ENCODE results near the gene GC.
"Not testable (repeated sequence)": the region's sequence is repeated elsewhere in the genome, so short reads cannot be mapped to it uniquely, and the experiment has no call there.

The GC gene

GRCh38 chr4:71783972-71784371, at the start of gene GC:
Gene GC (minus strand): TSS chr4:71784079. CDS start chr4:71784018, 61 bp downstream.
- no peaks in the 10 kb centered on the region for H3K4me1 Mint-ChIP-seq (ENCODE audit: low read depth)
- no peaks in the 10 kb centered on the region for H3K27me3 Mint-ChIP-seq
- H3K27ac Mint-ChIP-seq: no peak within 1 kb of the TSS
- H3K4me3 Mint-ChIP-seq: no peak within 1 kb of the TSS
- no peaks in the 10 kb centered on the region for H3K36me3 Mint-ChIP-seq
- H3K9me3 Mint-ChIP-seq (ENCODE audit: low read depth): peaks cover 3% of the 10 kb centered on the region

DNA sequence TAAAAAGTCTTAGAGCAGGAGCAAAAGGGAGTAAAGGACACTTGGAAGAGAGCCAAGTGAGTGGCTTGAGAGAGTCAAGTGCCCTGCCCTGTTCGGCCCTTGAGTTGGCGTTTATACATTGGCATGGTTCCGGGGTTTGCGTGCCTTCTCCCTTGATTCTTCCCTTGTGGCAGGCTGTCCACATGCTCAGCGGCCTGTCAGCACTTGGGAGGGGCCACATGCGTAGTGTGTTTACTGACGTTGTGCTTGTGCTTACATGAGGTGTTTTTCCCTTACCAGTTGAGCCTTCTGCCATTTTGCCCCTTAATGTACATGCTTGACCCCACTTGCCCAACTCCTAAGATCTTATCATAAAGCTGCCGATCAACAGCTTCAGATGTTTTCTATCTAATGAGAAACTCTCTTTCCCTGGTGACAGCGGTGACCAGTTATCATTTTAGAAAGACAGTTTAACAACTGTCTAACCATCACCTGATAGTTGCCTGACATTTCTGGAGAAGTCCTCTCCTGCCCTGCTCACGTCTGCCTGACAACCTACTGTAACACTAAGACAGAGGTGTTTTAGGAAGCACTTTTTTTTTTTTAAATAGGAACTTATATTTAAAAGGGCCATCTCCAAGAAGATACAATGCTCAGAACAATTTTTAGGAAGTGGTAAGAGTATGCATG, 49.5 kb upstream of the GC start:
- H3K27me3 Mint-ChIP-seq: no peaks in the 10 kb centered on the region
- H3K4me3 Mint-ChIP-seq: no peak overlapping the region
- H3K27ac Mint-ChIP-seq: no peak overlapping the region

GRCh38 chr4:71832049-71832448, 48.2 kb upstream of the GC start:
- no peaks in the 10 kb centered on the region for H3K9me3 Mint-ChIP-seq (ENCODE audit: low read depth)
- no peaks in the 10 kb centered on the region for H3K36me3 Mint-ChIP-seq
- H3K27ac Mint-ChIP-seq: no peak overlapping the region
- no peaks in the 10 kb centered on the region for H3K27me3 Mint-ChIP-seq
- no peak overlapping the region for H3K4me3 Mint-ChIP-seq
- no peaks in the 10 kb centered on the region for H3K4me1 Mint-ChIP-seq (ENCODE audit: low read depth)

More for the DNA sequence above, 49.5 kb upstream of the GC start:
- no peaks in the 10 kb centered on the region for H3K9me3 Mint-ChIP-seq (ENCODE audit: low read depth)
- no peaks in the 10 kb centered on the region for H3K36me3 Mint-ChIP-seq
- no peaks in the 10 kb centered on the region for H3K4me1 Mint-ChIP-seq (ENCODE audit: low read depth)

- H3K36me3 Mint-ChIP-seq: no peaks in the 10 kb centered on the region
- H3K4me3 Mint-ChIP-seq: no peak overlapping the region
- peaks cover 6% of the 10 kb centered on the region for H3K9me3 Mint-ChIP-seq (ENCODE audit: low read depth)
- H3K4me1 Mint-ChIP-seq (ENCODE audit: low read depth): no peaks in the 10 kb centered on the region
- H3K27ac Mint-ChIP-seq: no peak overlapping the region
- no peaks in the 10 kb centered on the region for H3K27me3 Mint-ChIP-seq
Observed at GRCh38 chr4:71830497-71831190, 46.8 kb upstream of the GC start.

- Mint-ChIP-seq H3K36me3 (no peaks in the 10 kb centered on the region), H3K4me3 (no peak overlapping the region), H3K4me1 (ENCODE audit: low read depth) (no peaks in the 10 kb centered on the region), H3K9me3 (ENCODE audit: low read depth) (peaks cover 12% of the 10 kb centered on the region), H3K27ac (no peak overlapping the region), H3K27me3 (no peaks in the 10 kb centered on the region)
Observed at GRCh38 chr4:71828470-71828869, 44.6 kb upstream of the GC start.

DNA sequence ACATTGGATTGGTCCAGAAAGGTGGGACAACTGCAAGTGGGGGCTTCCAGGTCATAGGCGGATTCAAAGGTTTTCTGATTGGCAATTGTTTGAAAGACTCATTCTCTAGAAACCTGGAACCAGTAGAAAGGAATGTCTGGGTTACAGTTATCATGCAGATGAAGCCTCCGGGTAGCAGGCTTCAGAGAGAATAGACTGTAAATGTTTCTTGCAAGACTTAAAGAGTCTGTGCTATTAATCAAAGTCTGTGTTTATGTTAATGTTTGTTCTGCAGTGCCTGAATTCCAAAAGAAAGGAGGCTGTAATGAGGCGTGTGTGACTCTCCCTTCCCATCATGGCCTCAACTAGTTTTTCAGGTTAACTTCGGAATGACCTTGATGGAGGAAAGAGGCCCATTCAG, 43.9 kb upstream of the GC start:
- Mint-ChIP-seq H3K27ac (no peak overlapping the region), H3K9me3 (ENCODE audit: low read depth) (peaks cover 12% of the 10 kb centered on the region), H3K4me1 (ENCODE audit: low read depth) (no peaks in the 10 kb centered on the region), H3K36me3 (no peaks in the 10 kb centered on the region), H3K27me3 (no peaks in the 10 kb centered on the region), H3K4me3 (no peak overlapping the region)

- H3K27me3 Mint-ChIP-seq: peaks cover 3% of the 10 kb centered on the region
- no peak overlapping the region for H3K27ac Mint-ChIP-seq
- H3K9me3 Mint-ChIP-seq (ENCODE audit: low read depth): no peaks in the 10 kb centered on the region
- H3K36me3 Mint-ChIP-seq: no peaks in the 10 kb centered on the region
- no peak overlapping the region for H3K4me3 Mint-ChIP-seq
- H3K4me1 Mint-ChIP-seq (ENCODE audit: low read depth): no peaks in the 10 kb centered on the region
Observed at GRCh38 chr4:71816676-71817303, 32.9 kb upstream of the GC start.

GRCh38 chr4:71814433-71814832, 30.6 kb upstream of the GC start:
- no peaks in the 10 kb centered on the region for H3K36me3 Mint-ChIP-seq
- no peak overlapping the region for H3K27ac Mint-ChIP-seq
- H3K27me3 Mint-ChIP-seq: peaks cover 3% of the 10 kb centered on the region
- no peak overlapping the region for H3K4me3 Mint-ChIP-seq
- H3K4me1 Mint-ChIP-seq (ENCODE audit: low read depth): no peaks in the 10 kb centered on the region
- H3K9me3 Mint-ChIP-seq (ENCODE audit: low read depth): no peaks in the 10 kb centered on the region

DNA sequence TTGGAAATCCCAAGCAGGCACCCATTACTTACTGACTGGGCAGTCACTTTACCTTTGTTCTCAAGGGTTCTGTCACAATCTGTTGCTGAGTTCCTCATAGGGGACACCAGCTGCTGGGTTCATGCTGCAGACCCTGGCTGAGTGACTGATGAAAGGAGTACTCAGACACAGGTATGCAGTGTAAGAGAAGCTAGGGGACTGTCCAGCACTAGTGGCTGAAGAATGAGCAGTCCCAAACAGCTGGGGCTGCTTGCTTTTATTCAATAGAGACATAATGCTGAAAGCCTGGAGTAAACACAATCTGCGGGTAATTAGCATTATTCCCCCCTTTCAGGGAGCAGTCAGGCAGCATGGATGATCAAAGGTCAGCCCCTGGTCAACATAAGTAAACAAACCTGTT, 25.9 kb upstream of the GC start:
- H3K9me3 Mint-ChIP-seq (ENCODE audit: low read depth); H3K27ac Mint-ChIP-seq; H3K36me3 Mint-ChIP-seq; H3K4me3 Mint-ChIP-seq; H3K4me1 Mint-ChIP-seq (ENCODE audit: low read depth); H3K27me3 Mint-ChIP-seq: not testable (repeated sequence)

DNA sequence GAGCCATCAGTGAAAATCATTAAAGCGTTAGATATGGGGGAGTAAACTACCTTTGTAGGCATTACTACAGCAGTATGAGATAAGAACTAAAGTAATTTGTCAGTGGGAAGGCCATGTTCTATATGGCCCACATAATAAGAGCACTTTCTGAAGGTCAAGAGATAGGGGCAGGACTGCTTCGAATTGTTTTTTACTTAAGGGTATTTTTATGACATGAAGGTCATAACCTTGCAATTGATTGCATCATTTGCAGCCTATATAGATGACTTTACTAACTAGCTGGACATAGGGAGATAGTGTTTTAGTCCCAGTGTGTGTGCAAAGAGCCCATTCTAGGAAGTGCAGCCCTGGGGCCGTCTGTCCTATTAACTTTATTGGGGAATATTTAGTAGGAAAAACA, 23.6 kb upstream of the GC start:
- no peaks in the 10 kb centered on the region for H3K4me1 Mint-ChIP-seq (ENCODE audit: low read depth)
- H3K36me3 Mint-ChIP-seq: no peaks in the 10 kb centered on the region
- no peaks in the 10 kb centered on the region for H3K9me3 Mint-ChIP-seq (ENCODE audit: low read depth)
- no peaks in the 10 kb centered on the region for H3K27me3 Mint-ChIP-seq
- H3K4me3 Mint-ChIP-seq: no peak overlapping the region
- no peak overlapping the region for H3K27ac Mint-ChIP-seq

DNA sequence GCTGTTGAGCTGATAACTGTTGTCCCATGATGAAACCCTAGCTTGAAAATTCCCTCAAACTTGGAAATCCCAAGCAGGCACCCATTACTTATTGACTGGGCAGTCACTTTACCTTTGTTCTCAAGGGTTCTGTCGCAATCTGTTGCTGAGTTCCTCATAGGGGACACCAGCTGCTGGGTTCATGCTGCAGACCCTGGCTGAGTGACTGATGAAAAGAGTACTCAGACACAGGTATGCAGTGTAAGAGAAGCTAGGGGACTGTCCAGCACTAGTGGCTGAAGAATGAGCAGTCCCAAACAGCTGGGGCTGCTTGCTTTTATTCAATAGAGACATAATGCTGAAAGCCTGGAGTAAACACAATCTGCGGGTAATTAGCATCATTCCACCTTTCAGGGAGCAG, 21.4 kb upstream of the GC start:
- H3K4me3 Mint-ChIP-seq; H3K4me1 Mint-ChIP-seq (ENCODE audit: low read depth); H3K27ac Mint-ChIP-seq; H3K27me3 Mint-ChIP-seq; H3K36me3 Mint-ChIP-seq; H3K9me3 Mint-ChIP-seq (ENCODE audit: low read depth): not testable (repeated sequence)

GRCh38 chr4:71804017-71804697, 20.3 kb upstream of the GC start:
- not testable (repeated sequence) for H3K27me3 Mint-ChIP-seq; H3K4me3 Mint-ChIP-seq; H3K4me1 Mint-ChIP-seq (ENCODE audit: low read depth); H3K27ac Mint-ChIP-seq; H3K36me3 Mint-ChIP-seq; H3K9me3 Mint-ChIP-seq (ENCODE audit: low read depth)

DNA sequence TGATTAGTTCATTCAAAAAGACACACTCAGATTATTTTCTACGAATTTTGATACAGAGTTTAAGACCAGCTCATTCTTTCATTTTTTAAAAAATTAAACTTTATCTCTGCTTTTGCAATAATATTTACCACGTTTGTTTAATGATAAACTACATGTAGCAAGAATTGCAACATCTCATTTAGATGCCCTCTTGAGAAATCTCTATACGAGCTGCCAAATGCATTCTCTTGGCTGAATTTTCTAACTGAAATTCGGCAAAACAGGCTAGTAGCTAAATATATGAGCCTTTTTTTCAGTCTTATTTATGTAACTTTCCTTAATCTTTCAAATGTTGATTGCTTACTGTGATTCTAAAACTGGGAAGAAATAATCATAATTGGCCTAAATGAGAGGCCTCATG, 2.1 kb upstream of the GC start:
- Mint-ChIP-seq H3K9me3 (ENCODE audit: low read depth) (peaks cover 3% of the 10 kb centered on the region), H3K4me3 (no peak overlapping the region), H3K27me3 (no peaks in the 10 kb centered on the region), H3K4me1 (ENCODE audit: low read depth) (no peaks in the 10 kb centered on the region), H3K36me3 (no peaks in the 10 kb centered on the region), H3K27ac (no peak overlapping the region)

DNA sequence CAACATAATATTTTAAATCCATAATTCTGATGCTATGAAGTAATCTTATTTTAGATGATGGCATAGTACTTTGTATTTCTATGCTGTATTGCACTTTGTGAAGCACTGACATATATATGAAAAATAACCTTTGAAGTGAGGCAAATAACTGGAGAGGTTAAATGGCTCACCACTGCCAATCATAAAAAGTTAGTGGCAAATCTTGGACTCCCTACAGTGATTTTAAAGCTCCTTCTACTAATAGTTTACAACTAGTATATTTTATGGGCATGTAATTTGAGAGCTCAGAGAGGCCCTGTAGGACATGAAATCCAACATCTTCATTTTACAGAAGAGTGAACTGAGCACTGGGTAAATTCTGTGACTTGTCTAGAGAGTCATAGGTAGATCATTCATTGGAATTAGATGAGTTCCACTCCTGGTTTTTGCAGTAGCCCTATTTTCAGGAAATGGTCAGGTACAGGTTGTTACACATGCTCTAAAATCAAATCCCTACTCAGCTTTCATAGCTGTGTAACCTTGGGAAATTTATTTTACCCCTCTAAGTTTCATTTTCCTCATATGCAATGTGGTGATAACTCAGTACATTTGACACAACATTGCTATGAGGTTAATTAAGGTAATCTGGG, 804 bp upstream of the GC start:
- no peaks in the 10 kb centered on the region for H3K27me3 Mint-ChIP-seq
- no peaks in the 10 kb centered on the region for H3K36me3 Mint-ChIP-seq
- H3K4me1 Mint-ChIP-seq (ENCODE audit: low read depth): no peaks in the 10 kb centered on the region
- no peak overlapping the region for H3K27ac Mint-ChIP-seq
- H3K4me3 Mint-ChIP-seq: no peak overlapping the region
- peaks cover 3% of the 10 kb centered on the region for H3K9me3 Mint-ChIP-seq (ENCODE audit: low read depth)

GRCh38 chr4:71777891-71778290, 6.0 kb downstream of the GC start:
- no peak overlapping the region for H3K27ac Mint-ChIP-seq

More at GRCh38 chr4:71777891-71778290, 6.0 kb downstream of the GC start:
- Mint-ChIP-seq H3K9me3 (ENCODE audit: low read depth) (peaks cover 3% of the 10 kb centered on the region), H3K4me3 (no peak overlapping the region), H3K4me1 (ENCODE audit: low read depth) (no peaks in the 10 kb centered on the region), H3K27me3 (no peaks in the 10 kb centered on the region), H3K36me3 (no peaks in the 10 kb centered on the region)

All from activated naive CD8-positive, alpha-beta T cell (primary cell).